Natural killer cell treated with Interleukin-12 subunit alpha and Interleukin-12 subunit beta and Interleukin-15 and Interleukin-18, amount 100 ng/mL, for 72 hours (primary cell): ENCODE measurements around the gene RBM38. TPM values are rescaled to one million over a fixed set of nuclear protein-coding genes. Genes with fewer than 3 reads are reported as not detected.

ENCODE experiments used
- ATAC-seq, 2 donors: fragments of 150-1000 bp; cut with Tn5 transposase in 1 of 2; sonication (Bioruptor Pico), chemical (Tn5 transposase) in 1 of 2; 2 replicates each; pipeline ENCODE4 v1.10.0; 2021
- DNase-seq: peaks from one replicate; pipeline ENCODE4 v3.0.0; 2022; ENCODE audit warnings: low spot score
- H3K27ac Mint-ChIP-seq, 2 donors: 1 replicate in 1 of 2; 2 replicates in 1 of 2; pipeline ENCODE4 v1.8.0; 2022; ENCODE audit warnings: mixed read lengths in 2 of 2, mild to moderate bottlenecking in 1 of 2, moderate library complexity in 1 of 2
- H3K27me3 Mint-ChIP-seq, 2 donors: 1 replicate in 1 of 2; 2 replicates in 1 of 2; pipeline ENCODE4 v1.8.0; 2022; ENCODE audit warnings: mixed read lengths in 2 of 2
- H3K36me3 Mint-ChIP-seq: one replicate; pipeline ENCODE4 v1.8.0; 2022; ENCODE audit warnings: mixed read lengths
- H3K4me1 Mint-ChIP-seq, 2 donors: 1 replicate in 1 of 2; 2 replicates in 1 of 2; pipeline ENCODE4 v1.8.0; 2022; ENCODE audit warnings: low read depth in 2 of 2, mixed read lengths in 2 of 2, mild to moderate bottlenecking in 1 of 2
- H3K4me3 Mint-ChIP-seq: one replicate; pipeline ENCODE4 v1.8.0; 2022; ENCODE audit warnings: mixed read lengths
- H3K9me3 Mint-ChIP-seq: 2 replicates; pipeline ENCODE4 v1.8.0; 2022; ENCODE audit warnings: mixed read lengths
- total RNA-seq, 2 donors: library from RNA; stranded (reverse); gene quantifications; one replicate each; pipeline ENCODE4 v1.2.3, GENCODE V29; 2022

The RBM38 gene
- total RNA-seq, 2 donors from 2014 or later, result 18.3 to 29.2 TPM

DNA sequence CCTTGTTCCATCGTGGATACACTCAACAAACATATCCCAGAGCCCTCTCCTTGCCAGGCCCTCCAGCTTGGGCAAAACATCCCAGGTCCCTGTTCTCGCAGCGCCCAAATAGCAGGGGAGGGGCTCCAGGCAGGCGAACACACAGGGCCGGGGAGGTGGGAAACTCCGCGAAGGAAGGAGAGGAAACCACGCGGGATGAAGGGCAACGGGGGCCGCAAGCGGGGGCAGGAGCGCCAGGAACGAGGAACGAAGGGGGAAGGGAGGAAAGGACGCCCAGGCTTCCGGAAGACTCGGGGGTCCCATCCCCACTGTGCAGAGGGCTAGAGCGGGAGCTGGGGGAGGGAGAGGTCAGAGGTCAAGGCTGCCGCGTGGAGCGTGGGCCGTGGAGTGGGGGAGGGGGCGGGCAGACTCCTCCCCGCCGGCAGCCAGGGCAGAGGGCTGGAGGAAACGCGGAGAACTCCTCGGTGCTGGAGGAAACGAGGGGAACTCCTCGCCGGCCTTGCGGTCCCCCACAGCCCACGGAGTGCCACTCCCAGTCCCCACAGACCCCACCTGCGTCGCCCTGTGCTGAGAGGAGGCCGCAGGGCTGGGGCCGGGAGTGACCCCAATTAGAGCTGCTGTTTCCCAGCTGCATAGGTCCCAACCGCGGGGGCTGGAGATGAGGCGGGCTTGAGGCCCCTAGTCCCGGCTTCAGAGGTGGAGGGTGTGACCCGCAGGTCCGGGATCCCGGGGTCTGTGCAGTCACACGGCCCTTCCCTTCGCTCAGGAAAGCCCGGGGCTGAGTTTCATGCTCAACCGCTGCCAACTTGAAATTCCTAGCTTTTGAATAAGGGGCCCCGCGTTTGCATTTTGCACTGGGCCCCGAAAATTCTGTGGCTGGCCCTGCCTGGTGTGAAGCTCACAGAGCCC lies 1.2 kb upstream of the RBM38 start:
- Mint-ChIP-seq H3K9me3 (no peaks in the 10 kb centered on the region), H3K4me1 (peaks cover 37 to 42% of the 10 kb centered on the region in 2 donors)
- peak; percentile 3 to 11 for ATAC-seq

GRCh38 chr20:57391439-57392301 lies 474 bp downstream of the RBM38 start:
- DNase-seq (no peak), ATAC-seq (peak; percentile 2 to 44)
- Mint-ChIP-seq H3K9me3 (no peaks in the 10 kb centered on the region), H3K4me1 (peaks cover 39 to 51% of the 10 kb centered on the region in 2 donors), H3K36me3 (peaks cover 5% of the 10 kb centered on the region), H3K27ac (peak overlapping the region; percentile 79), H3K4me3 (peak overlapping the region; percentile 93), H3K27me3 (no peaks in the 10 kb centered on the region)

More for the DNA sequence above, 1.2 kb upstream of the RBM38 start:
- no peak for DNase-seq
- H3K36me3 Mint-ChIP-seq, result peaks cover 5% of the 10 kb centered on the region
- peak overlapping the region; percentile 79 to 86 for H3K27ac Mint-ChIP-seq
- H3K4me3 Mint-ChIP-seq, result peak overlapping the region; percentile 83
- no peaks in the 10 kb centered on the region for H3K27me3 Mint-ChIP-seq

- peak overlapping the region; percentile 79 for H3K27ac Mint-ChIP-seq
- ATAC-seq (peak; percentile 70 to 72), DNase-seq (peak; percentile 86)
- no peaks in the 10 kb centered on the region for H3K9me3 Mint-ChIP-seq
- peak overlapping the region; percentile 93 for H3K4me3 Mint-ChIP-seq
- H3K27me3 Mint-ChIP-seq, result no peaks in the 10 kb centered on the region
- peaks cover 47 to 62% of the 10 kb centered on the region in 2 donors for H3K4me1 Mint-ChIP-seq
- peaks cover 5% of the 10 kb centered on the region for H3K36me3 Mint-ChIP-seq
Observed at GRCh38 chr20:57392512-57393271, 1.5 kb downstream of the RBM38 start.

DNA sequence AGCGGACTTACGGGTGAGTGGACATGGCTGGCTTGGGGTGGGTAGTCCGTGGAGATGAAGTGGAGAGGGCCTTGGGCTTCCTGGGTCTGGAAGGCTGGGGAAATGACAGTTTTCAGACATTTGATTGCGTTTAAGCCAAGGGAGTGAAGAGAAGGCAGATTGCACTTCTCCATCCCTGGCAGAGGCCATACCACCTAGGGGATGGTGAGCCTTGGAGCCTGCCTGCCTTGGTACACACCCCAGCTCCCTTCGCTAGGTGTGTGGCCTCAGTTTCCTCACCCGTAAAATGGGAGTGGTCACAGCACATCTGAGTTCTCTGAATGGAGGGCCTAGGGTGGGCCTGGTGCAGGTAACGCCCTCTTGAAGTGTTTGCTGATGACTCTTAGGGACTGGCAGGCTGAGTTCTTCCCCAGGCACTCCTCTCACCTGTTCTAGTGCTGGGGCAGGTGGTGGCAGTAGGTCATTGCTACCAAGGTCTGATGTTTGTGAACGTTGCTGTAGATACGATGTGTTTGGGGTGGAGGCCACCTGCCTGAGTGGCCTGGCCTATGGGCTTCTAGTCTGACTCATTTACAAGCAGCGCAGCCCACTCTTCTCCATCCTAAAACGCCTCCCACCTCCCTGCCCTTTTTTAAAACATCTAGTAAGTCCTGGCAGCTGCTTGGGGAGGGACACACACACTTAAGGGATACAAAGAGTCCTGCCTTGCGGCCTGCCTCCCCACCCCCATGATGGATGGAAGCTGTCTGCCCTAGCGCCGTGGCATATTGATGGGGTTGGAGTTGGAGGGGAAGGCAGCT lies 2.3 kb downstream of the RBM38 start:
- no peaks in the 10 kb centered on the region for H3K9me3 Mint-ChIP-seq
- H3K27ac Mint-ChIP-seq, result peak overlapping the region; percentile 79
- peaks cover 5% of the 10 kb centered on the region for H3K36me3 Mint-ChIP-seq
- H3K27me3 Mint-ChIP-seq, result no peaks in the 10 kb centered on the region
- no peak for DNase-seq
- H3K4me1 Mint-ChIP-seq, result peaks cover 53 to 70% of the 10 kb centered on the region in 2 donors
- no peak for ATAC-seq
- H3K4me3 Mint-ChIP-seq, result peak overlapping the region; percentile 93

DNA sequence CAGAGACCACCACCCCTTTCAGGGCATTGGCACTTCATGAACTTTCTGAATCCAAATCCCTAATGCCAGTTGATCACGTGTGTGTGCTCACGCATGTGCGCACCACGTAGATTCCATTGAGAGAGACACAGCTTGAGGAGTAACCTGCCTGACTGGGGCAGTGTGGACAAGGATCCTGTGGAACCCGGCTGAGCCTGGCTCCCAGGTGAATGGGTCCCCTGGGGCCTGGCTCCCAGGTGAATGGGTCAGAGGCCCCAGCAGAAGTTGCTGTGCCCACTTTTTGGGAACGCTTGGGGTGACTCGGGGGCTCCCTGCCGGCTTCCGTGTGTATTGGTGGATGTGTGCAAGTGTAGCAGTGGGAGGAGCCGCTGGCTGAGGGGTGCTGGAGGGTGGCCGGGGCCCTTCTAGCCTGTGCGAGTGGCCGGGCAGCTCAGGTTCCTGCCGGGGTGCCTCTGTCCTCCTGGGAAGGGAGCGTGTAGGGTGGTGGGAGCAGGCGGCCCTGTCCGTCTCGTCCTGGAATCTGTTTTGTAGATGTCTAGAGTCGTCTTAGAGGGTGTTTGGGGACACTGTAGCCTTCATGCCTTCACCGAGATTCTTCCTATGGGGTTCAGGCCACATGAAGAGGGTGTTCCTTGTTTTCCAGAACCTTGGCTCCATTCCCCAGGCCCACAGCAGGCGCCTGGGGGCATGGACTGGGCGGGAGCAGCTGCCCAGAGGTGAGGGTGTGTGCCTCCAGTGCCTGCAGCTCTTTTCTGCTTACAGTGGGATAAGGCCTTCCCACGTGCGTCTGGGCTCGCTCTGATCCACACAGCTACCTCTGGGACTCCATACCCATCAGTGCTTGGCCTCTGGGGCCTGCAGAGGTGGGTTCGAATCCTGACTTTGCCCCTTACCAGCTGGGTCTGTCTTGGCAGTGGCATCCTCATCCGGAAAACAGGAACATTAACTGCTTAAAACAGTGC lies 3.2 kb downstream of the RBM38 start:
- DNase-seq (no peak), ATAC-seq (no peak)
- Mint-ChIP-seq H3K27me3 (no peaks in the 10 kb centered on the region), H3K4me1 (peaks cover 61 to 78% of the 10 kb centered on the region in 2 donors), H3K36me3 (peaks cover 5% of the 10 kb centered on the region), H3K9me3 (no peaks in the 10 kb centered on the region), H3K4me3 (peak overlapping the region; percentile 93), H3K27ac (peak overlapping the region; percentile 33 to 79)

DNA sequence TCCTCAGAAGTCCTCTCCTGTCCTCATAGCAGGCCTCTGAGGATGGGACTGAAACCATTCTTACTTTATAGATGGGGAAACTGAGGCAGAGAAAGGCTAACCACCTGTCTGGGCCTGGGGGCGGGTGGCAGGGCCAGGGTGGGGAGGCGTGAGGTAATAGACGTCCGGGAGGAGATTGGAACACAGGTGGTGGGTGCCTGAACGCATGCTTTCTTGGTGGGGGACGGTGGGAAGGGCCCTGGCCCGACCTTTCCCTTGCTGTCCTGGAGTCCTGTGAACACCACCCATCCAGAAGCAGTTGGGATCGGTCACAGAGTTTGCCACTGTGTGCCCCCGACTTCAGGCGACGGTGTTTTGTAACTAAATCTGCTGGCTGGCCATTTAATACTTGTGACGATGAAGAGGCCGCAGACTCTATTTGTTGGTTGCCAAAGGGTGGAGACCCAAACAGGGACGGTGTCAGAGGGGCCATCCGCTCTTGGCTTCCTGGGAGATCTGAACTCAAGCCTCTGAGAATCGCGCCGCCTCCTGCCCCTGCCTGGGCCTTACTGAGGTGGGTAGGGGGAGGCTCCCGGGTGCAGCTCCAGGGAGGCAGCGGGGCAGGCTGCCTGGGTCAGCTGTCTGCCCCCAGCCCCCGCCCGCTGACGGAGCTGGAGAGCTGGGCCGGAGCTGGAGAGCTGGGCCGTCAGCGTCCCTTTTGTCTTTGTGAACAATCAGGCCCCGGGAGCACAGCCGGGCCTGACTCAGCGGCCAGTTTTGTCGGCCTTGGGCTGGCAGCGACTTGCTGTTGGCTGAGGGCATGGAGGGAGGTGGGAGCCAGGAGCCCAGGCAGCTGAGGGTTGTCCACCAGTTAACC lies 4.1 kb downstream of the RBM38 start:
- Mint-ChIP-seq H3K4me3 (no peak overlapping the region), H3K27me3 (no peaks in the 10 kb centered on the region), H3K36me3 (peaks cover 5% of the 10 kb centered on the region), H3K27ac (no peak overlapping the region), H3K9me3 (no peaks in the 10 kb centered on the region), H3K4me1 (peaks cover 59 to 80% of the 10 kb centered on the region in 2 donors)
- no peak for ATAC-seq
- DNase-seq, result no peak

GRCh38 chr20:57396212-57396983 lies 5.2 kb downstream of the RBM38 start:
- ATAC-seq (no peak), DNase-seq (no peak)
- no peaks in the 10 kb centered on the region for H3K27me3 Mint-ChIP-seq
- H3K27ac Mint-ChIP-seq, result no peak overlapping the region
- peak overlapping the region; percentile 95 for H3K4me3 Mint-ChIP-seq
- H3K4me1 Mint-ChIP-seq, result peaks cover 57 to 80% of the 10 kb centered on the region in 2 donors
- peaks cover 5% of the 10 kb centered on the region for H3K36me3 Mint-ChIP-seq
- no peaks in the 10 kb centered on the region for H3K9me3 Mint-ChIP-seq

- Mint-ChIP-seq H3K27me3 (no peaks in the 10 kb centered on the region), H3K27ac (peak overlapping the region; percentile 89 to 96), H3K4me3 (peak overlapping the region; percentile 95), H3K36me3 (peaks cover 5% of the 10 kb centered on the region), H3K9me3 (no peaks in the 10 kb centered on the region), H3K4me1 (peaks cover 63 to 84% of the 10 kb centered on the region in 2 donors)
- ATAC-seq, result no peak
- DNase-seq, result no peak
Observed at GRCh38 chr20:57396984-57397692, 5.9 kb downstream of the RBM38 start.

DNA sequence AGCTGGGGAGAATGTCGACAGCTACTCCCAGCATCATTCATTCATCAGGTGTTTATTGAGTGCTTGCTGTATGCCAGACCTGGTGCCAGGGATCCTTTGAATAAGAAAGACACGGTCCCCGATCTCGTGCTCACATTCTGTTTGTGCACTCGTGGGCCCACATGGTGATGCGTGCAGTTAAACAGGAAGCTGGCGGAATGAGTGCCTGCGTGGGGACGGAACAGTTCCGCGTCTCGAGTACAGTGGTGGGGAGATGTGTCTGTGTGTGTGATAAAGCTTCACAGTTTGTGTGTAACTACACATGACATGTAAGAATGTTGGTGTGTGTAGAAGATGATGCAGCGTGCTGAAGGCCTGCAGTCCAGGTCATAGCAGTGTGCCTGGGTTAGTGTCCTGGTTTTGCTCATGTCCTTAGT lies 6.5 kb downstream of the RBM38 start:
- Mint-ChIP-seq H3K9me3 (no peaks in the 10 kb centered on the region), H3K27me3 (no peaks in the 10 kb centered on the region), H3K36me3 (peaks cover 5% of the 10 kb centered on the region), H3K27ac (peak overlapping the region; percentile 89 to 96), H3K4me3 (peak overlapping the region; percentile 95), H3K4me1 (peaks cover 62 to 81% of the 10 kb centered on the region in 2 donors)
- DNase-seq, result no peak
- ATAC-seq, result peak; percentile 1 to 54

GRCh38 chr20:57398231-57398821 lies 7.1 kb downstream of the RBM38 start:
- Mint-ChIP-seq H3K27ac (peak overlapping the region; percentile 89 to 96), H3K4me1 (peaks cover 59 to 74% of the 10 kb centered on the region in 2 donors), H3K4me3 (peak overlapping the region; percentile 95), H3K9me3 (no peaks in the 10 kb centered on the region), H3K36me3 (peaks cover 5% of the 10 kb centered on the region), H3K27me3 (no peaks in the 10 kb centered on the region)
- ATAC-seq (peak; percentile 78 to 80), DNase-seq (peak; percentile 72)
